ENCODE data around the gene SYNM.

DNA sequence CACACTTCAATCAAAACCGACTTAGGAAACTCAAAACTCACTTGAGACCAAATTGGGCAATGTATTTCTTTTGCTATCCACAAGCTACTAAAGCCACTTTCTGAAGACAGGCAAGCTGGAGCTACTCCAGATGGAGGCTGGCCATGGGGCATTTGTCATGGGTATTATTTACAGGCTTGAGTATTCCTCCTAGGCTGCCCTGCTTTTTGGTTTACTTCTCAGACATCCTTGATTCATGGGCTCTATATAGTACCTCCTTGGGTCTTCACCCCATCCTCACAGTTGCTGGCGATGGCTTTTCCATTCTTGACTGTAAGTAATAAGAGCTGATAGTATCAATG is 18.6 kb upstream of the SYNM start:
- TF ChIP-seq CTCF (conservative IDR thresholded peaks at IDR 0.05), result no peak
- TF ChIP-seq ZFX (IDR thresholded peaks at IDR 0.05), result no peak
